Neural cell (in vitro differentiated cells): ENCODE measurements around the gene FAM78B. TPM values are rescaled to one million over a fixed set of nuclear protein-coding genes. Genes with fewer than 3 reads are reported as not detected.

Experiments used
- H2AFZ ChIP-seq: fragments of 200-600, 300-800 bp; sonication (generic), shearing (Covaris generic); 2 replicates; pipeline ENCODE4 v1.6.0; 2014; ENCODE audit warnings: low read depth, mild to moderate bottlenecking, antibody characterized with exemption, low read length, moderate library complexity
- H3F3A ChIP-seq: fragments of 200-600 bp; shearing (Covaris generic); 2 replicates; pipeline ENCODE4 v1.6.1; 2016; ENCODE audit warnings: mild to moderate bottlenecking, moderate library complexity, mixed read lengths, antibody characterized with exemption, low read length; ENCODE audit not compliant: insufficient read depth, poor library complexity, severe bottlenecking
- H3K27ac ChIP-seq: fragments of 200-600, 300-800 bp; sonication (generic), shearing (Covaris generic); 2 replicates; pipeline ENCODE4 v1.5.1; 2014; ENCODE audit warnings: mild to moderate bottlenecking, low read length, moderate library complexity
- H3K27me3 ChIP-seq: fragments of 300-800, 200-600 bp; sonication (generic), shearing (Covaris generic); 2 replicates; pipeline ENCODE4 v1.6.0; 2014; ENCODE audit warnings: mild to moderate bottlenecking, low read depth, low read length, moderate library complexity; ENCODE audit not compliant: insufficient read depth
- H3K36me3 ChIP-seq: fragments of 300-800, 200-600 bp; sonication (generic), shearing (Covaris generic); 2 replicates; pipeline ENCODE4 v1.5.1; 2014; ENCODE audit warnings: mild to moderate bottlenecking, antibody characterized with exemption, low read length, moderate library complexity; ENCODE audit not compliant: insufficient read depth
- H3K4me2 ChIP-seq: fragments of 300-800, 200-600 bp; sonication (generic), shearing (Covaris generic); 2 replicates; pipeline ENCODE4 v1.6.0; 2014; ENCODE audit warnings: mild to moderate bottlenecking, low read length
- H3K4me3 ChIP-seq: fragments of 300-800, 200-600 bp; sonication (generic), shearing (Covaris generic); 2 replicates; pipeline ENCODE4 v1.5.1; 2014; ENCODE audit warnings: mild to moderate bottlenecking, low read length, moderate library complexity
- H3K79me2 ChIP-seq: fragments of 200-600 bp; shearing (Covaris generic); replicated peaks from 2 replicates; pipeline ENCODE4 v1.6.0; 2014; ENCODE audit warnings: mild to moderate bottlenecking, low read length, moderate library complexity; ENCODE audit not compliant: insufficient read depth
- H3K9ac ChIP-seq: fragments of 300-800, 200-600 bp; sonication (generic), shearing (Covaris generic); 2 replicates; pipeline ENCODE4 v1.6.1; 2016; ENCODE audit warnings: mild to moderate bottlenecking, low read length, mixed read lengths
- H3K9me2 ChIP-seq: fragments of 200-600 bp; shearing (Covaris generic); 2 replicates; pipeline ENCODE4 v1.6.1; 2016; ENCODE audit warnings: mild to moderate bottlenecking, low read length, mixed read lengths; ENCODE audit not compliant: insufficient read depth
- H3K9me3 ChIP-seq: fragments of 200-600, 300-800 bp; sonication (generic), shearing (Covaris generic); 2 replicates; pipeline ENCODE4 v1.6.1; 2016; ENCODE audit warnings: mild to moderate bottlenecking, mixed run types, low read length, moderate library complexity, mixed read lengths
- H4K20me1 ChIP-seq: fragments of 200-600 bp; shearing (Covaris generic); 2 replicates; pipeline ENCODE4 v1.6.1; 2016; ENCODE audit warnings: mild to moderate bottlenecking, mixed run types; ENCODE audit not compliant: insufficient read depth
- EP300 ChIP-seq: fragments of 450-650 bp; conservative IDR thresholded peaks from 2 replicates; pipeline ENCODE4 v1.6.1; 2014; ENCODE audit warnings: antibody characterized with exemption, mild to moderate bottlenecking, moderate library complexity; ENCODE audit not compliant: poor library complexity, severe bottlenecking
- EZH2 ChIP-seq: fragments of 200-600, 300-800 bp; shearing (Covaris generic), sonication (generic); IDR thresholded peaks from 2 replicates; pipeline ENCODE4 v1.6.1; 2014; ENCODE audit warnings: antibody characterized with exemption, low read length, borderline replicate concordance, mild to moderate bottlenecking; ENCODE audit not compliant: insufficient read depth, poor library complexity, severe bottlenecking
- MXI1 ChIP-seq: fragments of 450-650 bp; conservative IDR thresholded peaks from 2 replicates; pipeline ENCODE4 v1.6.1; 2014; ENCODE audit warnings: antibody characterized with exemption, mild to moderate bottlenecking; ENCODE audit not compliant: poor library complexity, severe bottlenecking
- POLR2AphosphoS5 ChIP-seq: IDR thresholded peaks from 2 replicates; pipeline ENCODE4 v1.6.1; 2012
- RAD21 ChIP-seq: fragments of 450-650 bp; conservative IDR thresholded peaks from 2 replicates; pipeline ENCODE4 v1.6.1; 2014; ENCODE audit warnings: antibody characterized with exemption, mild to moderate bottlenecking, moderate library complexity
- SMC3 ChIP-seq: fragments of 450-650 bp; conservative IDR thresholded peaks from 2 replicates; pipeline ENCODE4 v1.6.1; 2014; ENCODE audit warnings: antibody characterized with exemption, mild to moderate bottlenecking, moderate library complexity; ENCODE audit not compliant: poor library complexity
- TAF1 ChIP-seq: IDR thresholded peaks from 2 replicates; pipeline ENCODE4 v1.6.1; 2012; ENCODE audit warnings: low read depth
- polyA plus RNA-seq: library from polyadenylated mRNA; depleted of rRNA; stranded (reverse); fragments of >200 nt; gene quantifications from 2 replicates; pipeline ENCODE4 v1.2.3, GENCODE V29; 2014
- TF ChIP-seq, protein P1 (sequence below): fragments of 450-650 bp; IDR thresholded peaks from 2 replicates; pipeline ENCODE4 v1.5.1; 2014; ENCODE audit warnings: antibody characterized with exemption, mild to moderate bottlenecking, moderate library complexity; ENCODE audit not compliant: poor library complexity, severe bottlenecking
- TF ChIP-seq, protein P2 (sequence below): IDR thresholded peaks from 2 replicates; pipeline ENCODE4 v1.6.1; 2012; ENCODE audit warnings: borderline replicate concordance

FAM78B gene
- polyA plus RNA-seq, 1 donor from 2014 or later = 2.4 TPM

DNA sequence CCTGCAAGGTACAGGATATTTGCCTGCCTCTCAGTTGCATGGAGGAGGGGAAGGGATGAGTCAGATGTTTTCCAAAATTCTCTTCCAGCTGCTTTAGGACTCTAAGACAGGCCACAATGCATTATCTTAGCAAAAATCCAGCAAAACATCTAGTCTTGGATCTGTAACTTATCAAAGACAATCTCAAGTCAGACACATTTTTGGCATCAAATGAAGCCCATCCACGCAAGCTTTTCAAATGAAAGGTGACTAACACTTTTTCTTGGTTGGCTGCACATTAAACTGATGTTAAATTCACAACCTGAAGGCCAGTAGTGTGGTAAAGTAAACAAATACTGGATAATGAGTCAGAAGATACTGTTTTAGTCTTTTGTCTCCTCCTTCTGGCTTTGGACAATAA, 21.3 kb downstream of the FAM78B start:
- Histone ChIP-seq H3K79me2 (no peaks in the 10 kb centered on the region), H2AFZ (no peak overlapping the region), H3K9ac (no peak overlapping the region), H3K27me3 (no peaks in the 10 kb centered on the region), H3K27ac (no peak overlapping the region), H4K20me1 (no peaks in the 10 kb centered on the region), H3K9me2 (no peaks in the 10 kb centered on the region), H3K9me3 (no peaks in the 10 kb centered on the region), H3K36me3 (peaks cover 3% of the 10 kb centered on the region), H3K4me2 (no peak overlapping the region), H3F3A (no peaks in the 10 kb centered on the region), H3K4me3 (no peak overlapping the region)
- TF ChIP-seq EP300 (no peak), POLR2AphosphoS5 (no peak), TAF1 (no peak), EZH2 (no peak), SMC3 (no peak)
- TF ChIP-seq, protein P1, sequence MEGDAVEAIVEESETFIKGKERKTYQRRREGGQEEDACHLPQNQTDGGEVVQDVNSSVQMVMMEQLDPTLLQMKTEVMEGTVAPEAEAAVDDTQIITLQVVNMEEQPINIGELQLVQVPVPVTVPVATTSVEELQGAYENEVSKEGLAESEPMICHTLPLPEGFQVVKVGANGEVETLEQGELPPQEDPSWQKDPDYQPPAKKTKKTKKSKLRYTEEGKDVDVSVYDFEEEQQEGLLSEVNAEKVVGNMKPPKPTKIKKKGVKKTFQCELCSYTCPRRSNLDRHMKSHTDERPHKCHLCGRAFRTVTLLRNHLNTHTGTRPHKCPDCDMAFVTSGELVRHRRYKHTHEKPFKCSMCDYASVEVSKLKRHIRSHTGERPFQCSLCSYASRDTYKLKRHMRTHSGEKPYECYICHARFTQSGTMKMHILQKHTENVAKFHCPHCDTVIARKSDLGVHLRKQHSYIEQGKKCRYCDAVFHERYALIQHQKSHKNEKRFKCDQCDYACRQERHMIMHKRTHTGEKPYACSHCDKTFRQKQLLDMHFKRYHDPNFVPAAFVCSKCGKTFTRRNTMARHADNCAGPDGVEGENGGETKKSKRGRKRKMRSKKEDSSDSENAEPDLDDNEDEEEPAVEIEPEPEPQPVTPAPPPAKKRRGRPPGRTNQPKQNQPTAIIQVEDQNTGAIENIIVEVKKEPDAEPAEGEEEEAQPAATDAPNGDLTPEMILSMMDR = no peak

DNA sequence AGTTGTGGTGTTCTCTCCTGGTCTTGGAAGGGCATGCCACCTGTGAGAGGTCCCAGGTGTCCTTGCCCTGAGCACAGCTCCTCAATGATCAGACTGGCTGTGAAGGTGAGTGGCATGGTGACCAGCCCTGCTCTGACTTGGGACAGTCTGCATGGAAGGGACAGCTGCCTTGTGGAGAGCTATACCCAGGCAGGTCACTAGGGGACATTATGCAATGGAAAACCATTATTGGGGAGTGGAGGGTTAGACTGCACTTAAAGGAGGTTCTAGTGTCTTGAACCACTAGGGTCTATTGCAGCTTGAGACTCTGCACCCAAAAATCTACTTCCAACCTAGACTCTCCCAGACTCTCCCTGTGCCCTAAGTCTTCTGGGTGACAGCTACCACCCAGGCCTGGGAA, 24.8 kb downstream of the FAM78B start:
- no peaks in the 10 kb centered on the region for H3K27me3 ChIP-seq
- peaks cover 3% of the 10 kb centered on the region for H3K36me3 ChIP-seq
- no peaks in the 10 kb centered on the region for H3F3A ChIP-seq
- TF ChIP-seq EZH2 (no peak), RAD21 (no peak), POLR2AphosphoS5 (no peak), TAF1 (no peak), MXI1 (no peak), EP300 (no peak), SMC3 (no peak)
- TF ChIP-seq, protein P1 = no peak
- TF ChIP-seq, protein P2, sequence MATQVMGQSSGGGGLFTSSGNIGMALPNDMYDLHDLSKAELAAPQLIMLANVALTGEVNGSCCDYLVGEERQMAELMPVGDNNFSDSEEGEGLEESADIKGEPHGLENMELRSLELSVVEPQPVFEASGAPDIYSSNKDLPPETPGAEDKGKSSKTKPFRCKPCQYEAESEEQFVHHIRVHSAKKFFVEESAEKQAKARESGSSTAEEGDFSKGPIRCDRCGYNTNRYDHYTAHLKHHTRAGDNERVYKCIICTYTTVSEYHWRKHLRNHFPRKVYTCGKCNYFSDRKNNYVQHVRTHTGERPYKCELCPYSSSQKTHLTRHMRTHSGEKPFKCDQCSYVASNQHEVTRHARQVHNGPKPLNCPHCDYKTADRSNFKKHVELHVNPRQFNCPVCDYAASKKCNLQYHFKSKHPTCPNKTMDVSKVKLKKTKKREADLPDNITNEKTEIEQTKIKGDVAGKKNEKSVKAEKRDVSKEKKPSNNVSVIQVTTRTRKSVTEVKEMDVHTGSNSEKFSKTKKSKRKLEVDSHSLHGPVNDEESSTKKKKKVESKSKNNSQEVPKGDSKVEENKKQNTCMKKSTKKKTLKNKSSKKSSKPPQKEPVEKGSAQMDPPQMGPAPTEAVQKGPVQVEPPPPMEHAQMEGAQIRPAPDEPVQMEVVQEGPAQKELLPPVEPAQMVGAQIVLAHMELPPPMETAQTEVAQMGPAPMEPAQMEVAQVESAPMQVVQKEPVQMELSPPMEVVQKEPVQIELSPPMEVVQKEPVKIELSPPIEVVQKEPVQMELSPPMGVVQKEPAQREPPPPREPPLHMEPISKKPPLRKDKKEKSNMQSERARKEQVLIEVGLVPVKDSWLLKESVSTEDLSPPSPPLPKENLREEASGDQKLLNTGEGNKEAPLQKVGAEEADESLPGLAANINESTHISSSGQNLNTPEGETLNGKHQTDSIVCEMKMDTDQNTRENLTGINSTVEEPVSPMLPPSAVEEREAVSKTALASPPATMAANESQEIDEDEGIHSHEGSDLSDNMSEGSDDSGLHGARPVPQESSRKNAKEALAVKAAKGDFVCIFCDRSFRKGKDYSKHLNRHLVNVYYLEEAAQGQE = no peak
- H3K27ac ChIP-seq = no peak overlapping the region
- no peak overlapping the region for H3K9ac ChIP-seq
- no peaks in the 10 kb centered on the region for H3K9me2 ChIP-seq
- H3K79me2 ChIP-seq = no peaks in the 10 kb centered on the region
- no peak overlapping the region for H3K4me3 ChIP-seq
- no peak overlapping the region for H2AFZ ChIP-seq
- no peaks in the 10 kb centered on the region for H3K9me3 ChIP-seq
- no peak overlapping the region for H3K4me2 ChIP-seq
- H4K20me1 ChIP-seq = no peaks in the 10 kb centered on the region
